Activated T-cell treated with anti-CD3 and anti-CD28 coated beads for 48 hours (primary cell): ENCODE measurements around the gene FLNA.
A peak's percentile ranks its signal among the peaks of the same experiment; 100 is the strongest.
"Not testable (repeated sequence)": the region's sequence is repeated elsewhere in the genome, so short reads cannot be mapped to it uniquely, and the experiment has no call there.

Experiments used
- DNase-seq: peaks from one replicate; pipeline ENCODE4 v3.0.0-alpha.2; 2020; ENCODE audit warnings: low read depth

The FLNA gene

DNA sequence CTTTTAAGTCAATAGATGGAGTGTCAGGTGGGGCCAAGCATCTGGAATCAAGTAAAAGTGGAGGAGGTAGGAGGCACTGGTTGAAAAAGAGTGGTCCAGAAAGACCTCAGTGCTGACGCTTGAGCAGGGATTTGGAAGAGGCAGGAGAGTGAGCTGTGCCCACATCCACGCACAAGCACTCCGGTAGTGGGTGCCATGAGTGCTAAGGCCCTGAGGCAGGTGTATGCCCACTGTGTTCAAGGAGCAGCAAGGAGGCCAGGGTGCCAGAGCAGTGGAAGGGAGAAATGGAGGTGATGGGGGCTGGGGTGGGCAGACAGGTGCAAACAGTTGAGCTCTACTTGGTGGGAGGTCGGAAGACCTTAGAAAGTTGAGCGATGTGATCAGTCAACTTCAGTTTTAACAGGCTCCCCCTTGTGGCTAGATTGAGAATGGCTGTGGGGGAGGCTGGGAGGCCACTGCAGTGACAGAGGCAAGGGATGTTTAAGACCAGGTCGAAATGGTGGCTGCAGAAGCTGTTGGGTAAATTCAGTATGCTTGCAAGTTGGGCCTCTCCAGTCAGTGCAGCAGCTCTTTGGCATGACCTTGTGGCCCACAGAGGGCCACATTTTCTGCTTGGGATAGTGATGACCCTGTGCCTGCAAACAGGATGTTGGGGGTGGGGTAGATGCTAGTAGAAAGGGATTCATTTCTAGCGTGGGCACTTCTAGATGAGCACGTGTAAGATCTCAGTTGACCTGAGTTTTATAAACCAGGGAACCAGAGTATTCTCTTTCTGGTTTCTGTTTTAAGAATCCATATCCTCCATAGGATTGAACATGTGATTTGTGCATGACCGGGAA lies 66.1 kb downstream of the FLNA start:
- DNase-seq, result peak; percentile 61

- DNase-seq, result no peak
Measured at GRCh38 chrX:154307202-154307601, 67.2 kb downstream of the FLNA start.

DNA sequence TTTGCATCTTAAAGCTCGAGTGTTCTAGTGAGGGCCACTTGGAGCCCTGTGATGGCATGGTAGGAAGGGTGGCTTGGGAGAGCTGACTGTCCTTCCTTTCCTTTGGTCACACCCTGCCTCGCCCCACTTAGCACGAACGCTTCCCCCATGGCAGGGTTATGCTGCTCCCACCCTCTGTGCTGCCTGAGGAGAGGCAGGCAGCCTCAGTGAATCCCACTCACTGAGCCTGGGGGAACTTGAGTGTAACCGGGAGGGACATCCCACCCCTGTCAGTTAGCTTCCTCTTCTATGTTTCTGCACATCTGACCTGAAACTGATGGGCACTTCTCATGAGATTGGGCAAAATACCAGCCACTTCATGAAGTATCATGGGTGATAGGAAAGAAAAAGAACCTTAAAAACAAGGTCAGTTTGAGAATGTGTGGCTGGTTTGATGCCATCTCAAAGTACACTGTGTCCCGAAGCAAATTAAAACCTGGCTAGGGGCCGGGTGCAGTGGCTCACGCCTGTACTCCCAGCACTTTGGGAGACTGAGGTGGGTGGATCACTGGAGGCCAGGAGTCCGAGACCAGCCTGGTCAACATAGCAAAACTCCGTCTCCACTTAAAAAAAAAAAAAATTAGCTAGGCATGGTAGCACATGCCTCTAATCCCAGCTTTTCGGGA lies 68.8 kb downstream of the FLNA start:
- no peak for DNase-seq

DNA sequence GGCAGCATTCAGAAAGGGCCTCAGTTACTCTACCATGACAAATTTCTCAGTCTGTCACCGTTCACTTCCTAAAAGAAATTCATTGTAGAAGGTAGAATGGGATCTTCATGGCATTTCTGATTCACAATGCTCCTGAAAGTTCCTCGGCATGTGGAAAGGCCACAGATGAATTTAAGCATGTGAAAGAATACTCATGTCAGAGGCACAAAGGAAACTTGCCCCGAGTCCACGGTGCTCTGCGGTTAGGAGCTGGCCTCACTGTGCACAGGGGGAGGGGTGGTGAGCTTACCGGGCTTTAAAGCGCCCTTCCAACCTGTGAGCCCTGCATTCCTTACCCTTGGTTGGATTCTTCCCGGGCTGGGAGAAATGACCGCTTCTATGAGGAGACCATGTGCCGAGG lies 69.6 kb downstream of the FLNA start:
- DNase-seq, result no peak

DNA sequence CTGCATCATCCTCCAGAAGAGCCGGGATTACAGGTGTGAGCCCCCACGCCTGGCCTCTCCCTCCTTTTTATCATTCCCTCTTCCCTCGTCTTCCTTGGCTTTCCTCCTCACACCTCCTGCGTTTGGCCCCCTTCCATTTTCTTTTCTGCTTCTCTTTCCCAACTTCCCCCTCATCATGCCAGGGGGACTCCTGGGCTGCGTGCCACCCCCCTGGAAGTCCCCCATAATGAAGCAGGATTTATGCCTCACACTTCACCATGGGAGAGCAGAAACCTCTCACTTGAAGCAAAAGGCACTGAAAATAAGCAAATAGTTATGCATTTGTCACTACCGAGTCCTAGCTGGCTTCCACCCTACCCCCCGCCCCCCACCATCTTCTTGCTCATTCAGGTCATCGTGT lies 71.0 kb downstream of the FLNA start:
- no peak for DNase-seq

DNA sequence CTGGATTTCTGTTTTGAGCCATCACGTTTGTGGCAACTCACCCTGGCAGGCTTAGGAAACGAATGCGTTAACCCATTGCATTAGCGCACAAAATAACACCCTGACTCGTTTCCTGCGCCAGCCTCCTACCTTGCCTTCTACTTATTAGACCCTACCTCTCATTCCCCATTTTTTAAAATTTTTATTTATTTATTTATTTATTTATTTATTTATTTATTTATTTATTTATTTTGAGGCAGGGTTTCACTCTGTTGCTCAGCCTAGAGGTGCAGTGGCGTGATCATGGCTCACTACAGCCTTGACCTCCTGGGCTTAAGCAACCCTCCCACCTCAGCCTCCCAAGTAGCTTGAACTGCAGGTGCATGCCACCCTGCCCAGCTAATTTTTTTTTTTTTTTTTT lies 71.4 kb downstream of the FLNA start:
- not testable (repeated sequence) for DNase-seq

GRCh38 chrX:154300816-154301215 lies 73.6 kb downstream of the FLNA start:
- DNase-seq, result no peak
